H1 (cell line): ENCODE measurements around the gene ENTPD2.

Experiments
- CTCF ChIP-seq, 3 experiments: IDR thresholded peaks; 1 replicate in 2 of 3; 2 replicates in 1 of 3; pipeline versions ENCODE4 v1.5.1 to v1.6.1; 2011; ENCODE audit warnings: low read length in 3 of 3, mild to moderate bottlenecking in 3 of 3, inconsistent platforms in 2 of 3, low read depth in 1 of 3, moderate library complexity in 1 of 3; ENCODE audit not compliant: insufficient read depth in 1 of 3; ENCODE audit errors: control extremely low read depth in 1 of 3
- EP300 ChIP-seq, 2 experiments: IDR thresholded peaks; 1 replicate in 1 of 2; 2 replicates in 1 of 2; pipeline ENCODE4 v1.6.1; 2011 to 2012; ENCODE audit warnings: low read depth in 2 of 2, low read length in 2 of 2, mild to moderate bottlenecking in 2 of 2, borderline replicate concordance in 1 of 2, inconsistent platforms in 1 of 2, moderate library complexity in 1 of 2
- EZH2 ChIP-seq: fragments of 200-600 bp; sonication (generic); IDR thresholded peaks from 2 replicates; pipeline ENCODE4 v1.7.1; 2012; ENCODE audit warnings: low read depth, mild to moderate bottlenecking, moderate library complexity, low read length, inconsistent platforms; ENCODE audit not compliant: severe bottlenecking
- JUND ChIP-seq: IDR thresholded peaks from 2 replicates; pipeline ENCODE4 v1.6.1; 2011; ENCODE audit warnings: mild to moderate bottlenecking, improper control_type of control experiment, low read length
- POLR2AphosphoS5 ChIP-seq: IDR thresholded peaks from 2 replicates; pipeline ENCODE4 v1.6.1; 2011; ENCODE audit warnings: low read depth, low read length
- SP4 ChIP-seq: IDR thresholded peaks from 2 replicates; pipeline ENCODE4 v1.6.1; 2012; ENCODE audit warnings: low read length, inconsistent platforms

GRCh38 chr9:137021979-137022661 is 31.7 kb downstream of the ENTPD2 start:
- TF ChIP-seq EZH2 (no peak), CTCF (IDR thresholded peaks at IDR 0.05; ENCODE audit: control extremely low read depth in 1 of 3, insufficient read depth in 1 of 3, low read depth in 1 of 3, low read length in 3 of 3) (no peak), POLR2AphosphoS5 (no peak), JUND (no peak), SP4 (peak; percentile 90), EP300 (IDR thresholded peaks at IDR 0.05; ENCODE audit: borderline replicate concordance in 1 of 2, low read depth in 2 of 2, low read length in 2 of 2) (no peak)
